T-helper 2 cell treated with Interferon-gamma antibody and Interleukin-4, amounts not matched to agents 5 μg/mL and 100 μg/mL, for 36 hours (primary cell): ENCODE results near the gene LRRN2.
"Not testable (repeated sequence)": the region's sequence is repeated elsewhere in the genome, so short reads cannot be mapped to it uniquely, and the experiment has no call there.

ENCODE experiments used
- DNase-seq: peaks from one replicate; pipeline ENCODE4 v3.0.0; 2021; ENCODE audit warnings: low spot score
- H3K27ac Mint-ChIP-seq: one replicate; pipeline ENCODE4 v1.8.0; 2021; ENCODE audit warnings: mild to moderate bottlenecking, mixed read lengths
- H3K27me3 Mint-ChIP-seq: one replicate; pipeline ENCODE4 v1.8.0; 2021; ENCODE audit warnings: low read depth, mixed read lengths
- H3K36me3 Mint-ChIP-seq: one replicate; pipeline ENCODE4 v1.8.0; 2021; ENCODE audit warnings: low read depth, mixed read lengths
- H3K4me1 Mint-ChIP-seq: one replicate; pipeline ENCODE4 v1.8.0; 2021; ENCODE audit warnings: low read depth, mixed read lengths
- H3K4me3 Mint-ChIP-seq: one replicate; pipeline ENCODE4 v1.8.0; 2022; ENCODE audit warnings: mild to moderate bottlenecking, moderate library complexity, mixed read lengths
- H3K9me3 Mint-ChIP-seq: one replicate; pipeline ENCODE4 v1.8.0; 2021; ENCODE audit warnings: mixed read lengths

LRRN2 gene

DNA sequence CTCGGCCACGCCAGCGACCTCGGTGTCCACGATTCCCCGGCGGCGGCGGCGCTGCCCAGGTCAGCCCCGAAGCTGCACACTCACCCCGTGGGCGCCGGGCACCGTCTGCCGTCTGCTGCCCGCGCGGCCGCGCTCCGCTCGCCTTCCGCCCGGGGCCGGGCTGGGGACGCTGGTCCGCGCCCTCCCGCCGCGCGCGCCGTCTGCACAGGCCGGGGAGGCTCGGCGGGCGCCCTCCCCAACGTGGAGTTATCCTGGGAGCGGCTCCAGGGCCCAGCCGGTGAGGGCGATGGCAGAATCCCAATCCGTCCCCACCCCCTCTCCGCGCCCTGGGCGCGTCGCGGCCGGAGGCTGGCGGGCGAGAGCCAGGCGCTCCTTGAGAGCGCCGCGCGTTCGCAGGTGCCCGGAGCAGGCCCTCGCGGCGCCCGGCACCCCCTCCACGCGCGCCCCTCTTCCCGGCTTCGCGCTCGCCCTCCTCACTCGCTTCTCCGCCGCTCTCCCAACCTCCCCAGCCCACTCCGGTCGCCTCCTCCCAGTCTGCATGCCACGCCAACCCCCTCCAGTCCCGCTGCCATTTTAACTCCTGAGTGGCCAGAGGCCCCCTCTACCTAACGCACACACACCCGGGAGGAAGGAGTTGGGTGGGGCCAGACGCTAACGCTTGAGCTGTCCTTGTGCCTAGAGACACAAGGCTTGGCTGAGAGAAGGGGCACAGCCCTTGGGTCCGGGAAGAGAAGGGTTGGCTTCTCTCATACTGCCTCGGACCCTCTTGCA, at the start of gene LRRN2:
TSS of gene LRRN2 (minus strand) at position 503 of the 771 bp plus-strand sequence. CDS start 65,746 bp downstream, outside the sequence.
- H3K4me1 Mint-ChIP-seq, result peaks cover 4% of the 10 kb centered on the region
- peak within 1 kb of the TSS; percentile 44 for H3K4me3 Mint-ChIP-seq
- no peak within 1 kb of the TSS for H3K27ac Mint-ChIP-seq
- H3K36me3 Mint-ChIP-seq, result no peaks in the 10 kb centered on the region
- H3K9me3 Mint-ChIP-seq, result no peaks in the 10 kb centered on the region
- DNase-seq, result no peak
- H3K27me3 Mint-ChIP-seq, result peaks cover 59% of the 10 kb centered on the region

DNA sequence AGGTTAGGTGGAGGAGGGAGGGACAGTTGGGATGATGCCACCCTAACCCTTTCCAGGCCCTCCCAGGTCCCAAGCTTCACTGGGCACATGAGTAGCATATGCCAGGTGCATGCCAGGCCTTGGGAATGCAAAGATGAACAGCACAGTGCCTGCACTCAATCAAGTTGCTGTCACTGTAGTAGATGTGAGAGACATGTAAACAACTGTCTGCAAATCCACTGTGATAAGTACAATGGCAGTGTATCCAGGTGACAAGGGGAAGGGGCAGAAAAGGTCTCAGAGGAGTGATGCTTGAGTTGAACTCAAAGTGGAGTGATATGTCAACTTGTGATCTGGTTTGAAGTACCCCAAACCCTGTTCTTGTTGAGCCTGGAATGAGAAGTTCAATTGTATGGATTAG, 49.5 kb upstream of the LRRN2 start:
- H3K4me3 Mint-ChIP-seq, result no peak overlapping the region
- H3K4me1 Mint-ChIP-seq, result no peaks in the 10 kb centered on the region
- no peak overlapping the region for H3K27ac Mint-ChIP-seq
- H3K36me3 Mint-ChIP-seq, result peaks cover 2% of the 10 kb centered on the region
- peaks cover 46% of the 10 kb centered on the region for H3K27me3 Mint-ChIP-seq
- no peak for DNase-seq
- peaks cover 7% of the 10 kb centered on the region for H3K9me3 Mint-ChIP-seq

DNA sequence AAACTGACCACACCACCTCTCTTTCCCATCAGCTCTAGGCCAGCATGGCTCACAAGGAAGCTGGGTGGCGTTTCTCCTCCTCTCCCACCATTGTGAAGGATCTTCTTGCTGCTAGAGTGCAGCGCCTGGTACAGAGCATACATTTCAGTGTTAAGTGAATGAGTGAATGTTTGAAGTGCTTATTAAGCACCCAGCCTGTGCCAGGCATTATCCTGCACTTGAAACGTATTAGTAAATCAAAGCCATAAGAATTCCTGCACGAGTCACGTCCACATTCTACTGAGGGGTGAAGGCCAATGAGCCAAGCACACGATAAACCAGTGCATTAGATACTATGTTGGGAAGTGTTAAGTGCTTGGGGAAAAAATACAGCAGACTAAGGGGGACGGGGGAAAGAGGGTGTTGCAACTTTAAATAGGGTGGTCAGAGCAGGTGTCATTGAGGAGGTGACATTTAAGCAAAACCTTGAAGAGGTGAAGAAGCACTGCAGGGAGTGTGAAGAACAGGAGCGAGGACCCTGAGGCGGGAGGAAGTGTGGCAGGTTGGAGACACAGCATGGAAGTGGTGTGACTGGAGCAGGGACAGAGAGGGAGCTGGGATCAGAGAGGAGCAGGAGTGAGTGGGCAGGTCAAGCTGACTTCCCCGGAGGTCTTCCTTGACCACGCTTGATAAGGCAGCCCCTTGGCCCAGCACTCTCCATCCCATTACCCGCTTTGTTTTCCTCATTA, 48.5 kb upstream of the LRRN2 start:
- DNase-seq, result no peak
- H3K4me1 Mint-ChIP-seq, result no peaks in the 10 kb centered on the region
- H3K36me3 Mint-ChIP-seq, result peaks cover 2% of the 10 kb centered on the region
- no peak overlapping the region for H3K27ac Mint-ChIP-seq
- peaks cover 43% of the 10 kb centered on the region for H3K27me3 Mint-ChIP-seq
- H3K9me3 Mint-ChIP-seq, result peaks cover 7% of the 10 kb centered on the region
- no peak overlapping the region for H3K4me3 Mint-ChIP-seq

DNA sequence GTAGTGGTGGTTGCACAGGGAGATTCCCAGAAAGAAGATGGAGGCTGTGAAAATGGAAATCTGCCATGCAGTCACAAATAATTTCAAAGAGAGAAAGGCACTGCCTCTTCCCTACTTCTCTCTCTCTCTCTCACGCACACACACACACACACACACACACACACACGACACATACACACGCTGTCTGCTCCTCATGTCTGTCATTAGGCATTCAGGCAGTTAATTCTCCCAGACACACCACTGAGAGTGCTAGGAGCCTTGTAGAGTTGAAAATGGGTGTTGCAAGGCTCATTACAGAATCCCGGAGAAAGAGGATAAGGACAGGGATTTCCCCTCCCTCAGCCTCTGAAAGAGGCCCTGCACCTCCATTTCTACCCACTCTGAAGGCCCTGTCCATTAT, 47.8 kb upstream of the LRRN2 start:
- no peaks in the 10 kb centered on the region for H3K36me3 Mint-ChIP-seq
- no peaks in the 10 kb centered on the region for H3K4me1 Mint-ChIP-seq
- H3K9me3 Mint-ChIP-seq, result peaks cover 4% of the 10 kb centered on the region
- no peak overlapping the region for H3K27ac Mint-ChIP-seq
- no peak for DNase-seq
- peaks cover 35% of the 10 kb centered on the region for H3K27me3 Mint-ChIP-seq
- no peak overlapping the region for H3K4me3 Mint-ChIP-seq

DNA sequence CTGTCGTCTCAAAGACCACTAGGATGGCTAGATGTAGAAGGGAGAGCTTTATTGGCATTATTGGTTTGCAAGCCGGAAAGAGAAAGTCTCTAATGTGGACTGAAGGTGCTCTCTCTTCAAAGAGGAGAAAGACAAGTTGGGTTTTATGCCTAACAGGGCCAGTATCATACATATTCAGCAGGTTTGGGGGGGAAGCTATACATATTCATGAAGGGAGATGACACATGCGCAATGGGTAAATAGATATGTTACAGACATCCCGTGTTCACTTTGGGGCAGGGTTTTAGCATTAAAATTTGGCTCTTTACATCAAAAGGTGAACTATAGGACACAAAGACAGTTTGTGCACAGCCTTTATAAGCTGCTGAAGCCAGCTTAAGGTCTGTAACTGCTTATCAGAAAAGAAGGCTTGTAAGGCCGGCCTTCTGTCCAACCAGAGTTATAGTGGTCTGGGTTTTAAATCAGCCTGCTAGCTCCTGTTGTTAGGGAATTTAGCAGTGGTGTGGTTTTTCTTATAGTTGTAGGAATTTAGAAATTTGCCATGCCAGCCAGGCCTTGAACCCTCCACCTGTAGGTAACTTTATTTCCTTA, 46.5 kb upstream of the LRRN2 start:
- peaks cover 3% of the 10 kb centered on the region for H3K9me3 Mint-ChIP-seq
- H3K27ac Mint-ChIP-seq, result no peak overlapping the region
- no peaks in the 10 kb centered on the region for H3K4me1 Mint-ChIP-seq
- no peak for DNase-seq
- peaks cover 27% of the 10 kb centered on the region for H3K27me3 Mint-ChIP-seq
- H3K4me3 Mint-ChIP-seq, result no peak overlapping the region
- H3K36me3 Mint-ChIP-seq, result no peaks in the 10 kb centered on the region

DNA sequence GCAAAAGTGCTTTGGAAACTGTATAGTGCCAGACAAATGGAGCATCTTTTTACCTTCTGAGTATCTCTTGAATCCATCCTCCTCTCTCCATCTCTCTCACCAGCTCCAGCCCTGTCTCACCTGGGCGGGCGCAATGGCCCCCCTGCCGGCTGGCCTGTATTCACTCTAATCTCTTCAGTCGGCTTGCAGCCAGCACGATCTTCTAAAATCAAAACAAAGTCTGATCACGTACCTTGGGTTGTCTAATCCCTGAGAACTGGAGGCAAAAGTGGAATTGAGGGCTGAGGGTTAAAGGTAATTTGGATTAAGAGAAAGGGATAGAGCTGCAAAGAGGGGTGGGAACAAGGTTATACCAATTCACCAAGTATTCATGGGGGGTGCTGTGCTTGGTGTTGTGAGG, 46.0 kb upstream of the LRRN2 start:
- H3K27me3 Mint-ChIP-seq, result peaks cover 22% of the 10 kb centered on the region
- no peak overlapping the region for H3K27ac Mint-ChIP-seq
- peaks cover under 1% of the 10 kb centered on the region for H3K4me1 Mint-ChIP-seq

DNA sequence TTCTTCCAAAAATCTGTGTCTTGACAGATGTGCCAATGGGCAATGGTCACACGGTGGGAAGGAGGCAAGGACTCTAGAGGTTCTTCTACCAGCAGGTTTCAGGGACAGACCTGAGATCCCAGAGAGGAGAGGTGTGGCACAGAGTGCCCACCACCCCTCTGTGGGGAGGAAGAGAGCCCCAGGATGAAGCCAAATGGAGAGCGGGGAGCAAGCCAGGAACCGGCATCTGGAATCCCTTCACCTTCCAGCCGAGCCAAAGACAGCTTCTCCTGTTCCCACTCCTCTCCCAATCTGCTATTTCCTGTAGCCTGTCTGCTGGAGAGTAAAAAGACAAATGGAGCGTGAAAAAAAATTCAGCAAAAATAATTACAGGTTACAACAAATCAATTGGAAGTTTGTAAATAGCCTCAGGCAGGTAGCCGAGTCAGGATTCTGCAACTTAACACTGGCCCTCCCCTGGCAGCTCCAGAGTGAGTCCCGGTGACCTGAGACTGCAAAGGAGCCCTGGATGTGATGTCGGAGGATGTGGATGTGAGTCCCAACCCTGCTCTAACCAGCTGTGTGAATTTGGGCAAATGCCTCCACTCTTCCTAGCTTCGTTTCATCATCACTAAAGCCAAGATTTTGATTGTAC, 45.4 kb upstream of the LRRN2 start:
- Mint-ChIP-seq H3K9me3 (no peaks in the 10 kb centered on the region), H3K4me3 (no peak overlapping the region), H3K27ac (no peak overlapping the region), H3K27me3 (peaks cover 22% of the 10 kb centered on the region), H3K4me1 (peaks cover 3% of the 10 kb centered on the region), H3K36me3 (no peaks in the 10 kb centered on the region)
- DNase-seq, result no peak

More for the DNA sequence above, 46.0 kb upstream of the LRRN2 start:
- Mint-ChIP-seq H3K4me3 (no peak overlapping the region), H3K36me3 (no peaks in the 10 kb centered on the region), H3K9me3 (no peaks in the 10 kb centered on the region)
- DNase-seq, result no peak

DNA sequence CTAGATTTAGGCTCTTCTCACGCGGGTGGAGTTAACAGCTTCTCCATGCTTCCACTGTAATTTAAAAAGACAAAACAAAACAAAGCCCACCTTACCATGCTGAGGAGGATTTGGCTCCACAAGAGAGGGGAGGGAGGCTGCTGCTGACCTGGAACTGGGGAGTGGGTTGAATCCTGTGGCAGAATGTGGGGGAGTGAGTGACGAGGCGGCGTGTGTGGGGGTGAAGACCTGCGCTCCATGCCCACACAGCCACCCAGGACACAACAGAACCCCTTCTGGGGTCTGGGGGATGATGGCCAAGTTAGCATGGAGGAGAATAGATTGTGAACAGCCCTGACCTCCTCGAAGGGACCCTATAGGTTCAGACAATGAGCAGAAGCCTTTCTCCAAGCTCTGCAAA, 44.0 kb upstream of the LRRN2 start:
- Mint-ChIP-seq H3K4me3 (no peak overlapping the region), H3K36me3 (no peaks in the 10 kb centered on the region), H3K27me3 (peaks cover 21% of the 10 kb centered on the region), H3K9me3 (no peaks in the 10 kb centered on the region), H3K27ac (no peak overlapping the region), H3K4me1 (peaks cover 3% of the 10 kb centered on the region)
- DNase-seq, result no peak

DNA sequence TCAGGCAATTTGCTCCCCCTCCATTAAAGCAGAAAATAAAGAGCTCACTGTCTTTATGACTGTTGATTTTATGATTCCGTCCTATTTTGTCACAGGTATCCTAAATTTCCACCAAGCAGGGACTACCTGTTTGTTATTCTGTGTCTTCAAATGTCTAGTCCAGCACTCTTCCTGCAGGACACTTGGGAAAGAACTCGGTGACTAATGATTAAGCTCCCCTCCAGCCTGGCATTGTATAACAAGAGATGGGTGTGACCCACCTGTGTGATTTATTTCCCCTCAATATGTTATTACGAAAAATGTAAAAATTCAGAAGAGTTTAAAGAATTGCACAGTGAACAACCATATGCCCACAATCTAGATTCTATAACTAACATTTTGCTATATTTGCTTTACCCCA, 42.9 kb upstream of the LRRN2 start:
- Mint-ChIP-seq H3K4me3 (no peak overlapping the region), H3K9me3 (no peaks in the 10 kb centered on the region), H3K4me1 (peaks cover 3% of the 10 kb centered on the region), H3K36me3 (no peaks in the 10 kb centered on the region), H3K27me3 (peaks cover 19% of the 10 kb centered on the region), H3K27ac (no peak overlapping the region)
- DNase-seq, result no peak

DNA sequence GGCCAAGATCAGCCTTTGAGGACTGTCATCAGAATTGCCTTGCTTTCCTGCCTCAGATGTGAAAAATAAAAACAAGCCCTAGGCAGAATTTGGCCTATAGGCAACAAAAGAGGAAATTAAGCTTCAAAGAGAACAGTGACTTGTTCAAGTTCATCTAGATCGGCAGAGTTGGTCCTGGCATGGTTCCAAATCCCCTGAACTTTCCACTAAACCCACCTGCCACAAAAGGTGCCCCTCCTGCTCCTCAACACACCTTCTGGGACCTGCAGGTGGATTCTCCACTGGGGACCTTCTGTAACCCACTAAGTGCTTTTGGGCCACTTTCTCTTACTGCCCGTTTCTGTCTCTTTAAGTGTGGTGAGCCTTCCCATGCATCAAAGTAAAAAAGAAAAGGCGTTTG, 42.5 kb upstream of the LRRN2 start:
- Mint-ChIP-seq H3K4me1 (peaks cover 4% of the 10 kb centered on the region), H3K27me3 (peaks cover 18% of the 10 kb centered on the region)

DNA sequence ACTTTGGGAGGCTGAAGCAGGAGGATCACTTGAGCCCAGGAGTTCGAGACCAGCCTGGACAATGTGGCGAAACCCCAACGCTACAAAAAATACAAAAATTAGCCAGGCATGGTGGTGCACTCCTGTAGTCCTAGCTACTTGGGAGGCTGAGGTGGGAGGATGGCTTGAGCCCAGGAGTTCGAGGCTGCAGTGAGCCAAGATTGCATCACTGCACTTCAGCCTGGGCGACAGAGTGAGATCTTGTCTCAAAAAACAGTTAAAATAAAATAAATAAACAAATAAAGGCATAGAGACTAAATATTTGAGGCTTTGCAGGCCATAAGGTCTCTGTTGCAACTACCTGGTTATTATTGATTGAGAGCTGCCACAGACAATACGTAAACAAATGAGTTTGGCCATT, 41.9 kb upstream of the LRRN2 start:
- H3K4me3 Mint-ChIP-seq, DNase-seq, H3K27ac Mint-ChIP-seq, H3K4me1 Mint-ChIP-seq, H3K9me3 Mint-ChIP-seq, H3K36me3 Mint-ChIP-seq: not testable (repeated sequence)
- H3K27me3 Mint-ChIP-seq, result peaks cover 13% of the 10 kb centered on the region

More for the DNA sequence above, 42.5 kb upstream of the LRRN2 start:
- Mint-ChIP-seq H3K4me3 (no peak overlapping the region), H3K9me3 (no peaks in the 10 kb centered on the region), H3K36me3 (no peaks in the 10 kb centered on the region), H3K27ac (no peak overlapping the region)
- DNase-seq, result no peak

DNA sequence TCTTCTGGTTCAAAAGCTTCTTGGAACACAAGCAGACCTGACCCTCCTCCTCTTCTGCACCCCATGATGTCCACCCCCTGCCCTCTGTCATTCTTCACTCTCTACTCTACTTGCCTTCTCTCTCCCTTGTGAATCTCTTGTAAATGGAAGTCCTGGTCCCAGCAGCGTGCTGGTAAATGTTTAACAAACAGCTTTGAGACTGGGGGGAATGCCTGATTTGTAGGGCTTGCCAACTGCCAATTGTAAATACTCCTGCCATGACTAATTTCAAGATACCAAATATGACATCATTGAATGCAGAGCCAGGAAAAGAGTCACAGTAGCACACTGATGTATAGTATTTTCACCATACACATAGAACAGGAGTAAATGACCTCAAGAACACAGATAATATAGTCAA, 40.9 kb upstream of the LRRN2 start:
- Mint-ChIP-seq H3K36me3 (no peaks in the 10 kb centered on the region), H3K9me3 (no peaks in the 10 kb centered on the region), H3K27me3 (peaks cover 8% of the 10 kb centered on the region), H3K4me3 (no peak overlapping the region), H3K27ac (no peak overlapping the region), H3K4me1 (peaks cover 4% of the 10 kb centered on the region)
- DNase-seq, result no peak

DNA sequence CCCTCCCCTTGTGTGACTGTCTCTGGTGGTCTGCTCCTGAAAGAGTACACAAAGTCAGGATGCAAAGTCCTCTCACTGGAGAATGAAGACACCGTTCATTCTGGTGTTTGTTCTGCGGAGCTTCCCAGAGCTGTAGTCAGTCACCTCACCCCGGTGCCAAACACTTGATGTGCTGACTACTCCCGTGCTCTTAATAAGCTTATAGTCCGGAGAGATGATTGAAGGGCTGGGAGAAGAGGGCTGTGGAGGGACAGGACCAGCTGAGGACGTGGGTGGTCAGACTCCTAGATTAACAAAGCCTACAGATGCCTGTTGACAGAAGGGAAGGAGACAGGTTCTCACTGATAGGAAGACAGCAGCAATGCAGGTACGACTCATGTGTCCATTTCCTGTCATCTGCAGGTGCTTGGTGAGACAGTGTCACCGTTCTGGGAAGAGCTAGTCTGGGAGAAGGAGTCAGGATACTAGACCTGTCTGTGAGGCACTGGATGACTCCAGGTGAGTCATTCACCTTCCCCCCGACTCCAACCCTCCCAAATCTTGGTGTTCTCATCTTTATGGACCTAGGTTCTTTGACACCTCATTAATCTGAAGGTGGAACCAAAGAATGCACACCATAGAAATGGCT, 40.4 kb upstream of the LRRN2 start:
- no peaks in the 10 kb centered on the region for H3K9me3 Mint-ChIP-seq
- no peaks in the 10 kb centered on the region for H3K36me3 Mint-ChIP-seq
- peaks cover 7% of the 10 kb centered on the region for H3K27me3 Mint-ChIP-seq
- no peak overlapping the region for H3K27ac Mint-ChIP-seq
- DNase-seq, result no peak
- peaks cover 4% of the 10 kb centered on the region for H3K4me1 Mint-ChIP-seq
- no peak overlapping the region for H3K4me3 Mint-ChIP-seq
